GM13976 (cell line): Measurements from ENCODE around the gene HERC5.

ENCODE experiments used
- DNase-seq: peaks from one replicate; pipeline ENCODE4 v3.0.0; 2012; ENCODE audit warnings: low spot score
- in situ Hi-C: fragments of 300-500 bp; cut with MboI; formaldehyde crosslinking; loops from one replicate; pipeline ENCODE4 v1.12.0; 2022; ENCODE audit warnings: low sequenced_read_pairs, mixed read lengths, inconsistent platforms; ENCODE audit not compliant: unreplicated experiment
- TF ChIP-seq, protein P1 (sequence below): IDR thresholded peaks from 2 replicates; pipeline ENCODE4 v1.5.1; 2012; ENCODE audit warnings: borderline replicate concordance, mild to moderate bottlenecking; ENCODE audit not compliant: insufficient read depth; ENCODE audit errors: extremely low read depth, missing control alignments, control extremely low read depth

The HERC5 gene

DNA sequence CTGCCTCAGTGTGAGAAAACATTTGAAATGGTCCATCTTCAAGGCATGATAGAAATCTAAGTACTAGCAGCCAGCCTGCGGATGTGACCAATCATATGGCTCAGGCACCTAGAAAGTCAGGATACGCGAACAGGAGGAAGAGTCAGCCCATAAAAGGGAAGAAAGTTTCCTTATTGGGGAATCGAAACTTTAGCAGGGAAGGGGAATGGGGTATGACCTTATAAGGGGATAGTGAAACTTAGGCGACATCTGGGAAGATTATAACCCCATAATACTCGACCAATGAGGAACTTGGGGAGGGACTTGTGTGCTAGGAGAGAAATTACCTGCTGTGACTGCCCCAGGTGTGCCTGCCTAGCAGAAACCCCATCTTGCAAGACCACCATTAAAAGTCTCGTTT lies 92.9 kb downstream of the HERC5 start:
- in situ Hi-C loops = loop anchor here (25.0 kb wide), 1 partner anchor 262 kb away; no protein-coding TSS in a partner anchor
- no peak for DNase-seq
- TF ChIP-seq, protein P1, sequence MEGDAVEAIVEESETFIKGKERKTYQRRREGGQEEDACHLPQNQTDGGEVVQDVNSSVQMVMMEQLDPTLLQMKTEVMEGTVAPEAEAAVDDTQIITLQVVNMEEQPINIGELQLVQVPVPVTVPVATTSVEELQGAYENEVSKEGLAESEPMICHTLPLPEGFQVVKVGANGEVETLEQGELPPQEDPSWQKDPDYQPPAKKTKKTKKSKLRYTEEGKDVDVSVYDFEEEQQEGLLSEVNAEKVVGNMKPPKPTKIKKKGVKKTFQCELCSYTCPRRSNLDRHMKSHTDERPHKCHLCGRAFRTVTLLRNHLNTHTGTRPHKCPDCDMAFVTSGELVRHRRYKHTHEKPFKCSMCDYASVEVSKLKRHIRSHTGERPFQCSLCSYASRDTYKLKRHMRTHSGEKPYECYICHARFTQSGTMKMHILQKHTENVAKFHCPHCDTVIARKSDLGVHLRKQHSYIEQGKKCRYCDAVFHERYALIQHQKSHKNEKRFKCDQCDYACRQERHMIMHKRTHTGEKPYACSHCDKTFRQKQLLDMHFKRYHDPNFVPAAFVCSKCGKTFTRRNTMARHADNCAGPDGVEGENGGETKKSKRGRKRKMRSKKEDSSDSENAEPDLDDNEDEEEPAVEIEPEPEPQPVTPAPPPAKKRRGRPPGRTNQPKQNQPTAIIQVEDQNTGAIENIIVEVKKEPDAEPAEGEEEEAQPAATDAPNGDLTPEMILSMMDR = no peak
